ENCODE data around the gene IDH2. TPM values are rescaled to one million over a fixed set of nuclear protein-coding genes. Genes with fewer than 3 reads are reported as not detected.

IDH2 gene
- total and polyA plus RNA-seq, 2 experiments from 2014 or later: 67.7 to 104 TPM

DNA sequence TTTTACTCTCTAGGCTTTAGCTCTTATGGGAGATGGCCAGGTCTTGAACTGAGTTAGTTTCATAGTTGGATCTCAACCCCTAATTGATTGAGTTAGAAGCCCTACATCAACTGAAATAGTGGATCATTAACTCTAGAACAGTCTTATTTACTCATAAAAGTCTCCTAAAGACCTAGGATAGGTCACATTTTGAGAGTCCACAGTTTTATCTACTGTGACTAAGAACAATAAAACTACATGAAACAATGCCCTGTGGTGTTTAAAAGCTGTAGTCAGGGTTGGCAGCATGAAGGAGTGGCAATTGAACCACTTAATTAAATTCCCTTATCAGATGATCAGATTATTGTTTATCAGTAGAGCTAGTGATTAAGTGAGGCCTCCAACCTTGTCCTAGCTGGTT is 22.2 kb upstream of the IDH2 start:
- Histone ChIP-seq H3K36me3 (ENCODE audit: low read depth) (no peaks in the 10 kb centered on the region), H3K4me3 (no peak overlapping the region), H3F3A (ENCODE audit: insufficient read depth) (no peaks in the 10 kb centered on the region), H3K9me3 (ENCODE audit: low read depth) (no peaks in the 10 kb centered on the region), H3K27me3 (replicated peaks; ENCODE audit: insufficient read depth) (0 out of 2 replicates have a peak, but pooled peaks cover 5% of the 10 kb centered on the region), H3K9me2 (ENCODE audit: insufficient read depth) (no peaks in the 10 kb centered on the region), H3K4me2 (ENCODE audit: unreplicated experiment) (no peak overlapping the region), H3K4me1 (ENCODE audit: insufficient read depth) (no peaks in the 10 kb centered on the region), H4K20me1 (ENCODE audit: insufficient read depth) (no peaks in the 10 kb centered on the region), H3K79me2 (ENCODE audit: insufficient read depth) (no peaks in the 10 kb centered on the region), H3K27ac (no peak overlapping the region), H2AFZ (no peak overlapping the region), H3K9ac (no peak overlapping the region)
- in situ Hi-C loops (cut with MboI): no loop called here
- DNase-seq: no peak
- no peak for TF ChIP-seq EZH2phosphoT487 (IDR thresholded peaks at IDR 0.05; ENCODE audit: insufficient read depth, low read depth)
- no peak for TF ChIP-seq EZH2 (IDR thresholded peaks at IDR 0.05; ENCODE audit: insufficient read depth, poor library complexity, severe bottlenecking)

DNA sequence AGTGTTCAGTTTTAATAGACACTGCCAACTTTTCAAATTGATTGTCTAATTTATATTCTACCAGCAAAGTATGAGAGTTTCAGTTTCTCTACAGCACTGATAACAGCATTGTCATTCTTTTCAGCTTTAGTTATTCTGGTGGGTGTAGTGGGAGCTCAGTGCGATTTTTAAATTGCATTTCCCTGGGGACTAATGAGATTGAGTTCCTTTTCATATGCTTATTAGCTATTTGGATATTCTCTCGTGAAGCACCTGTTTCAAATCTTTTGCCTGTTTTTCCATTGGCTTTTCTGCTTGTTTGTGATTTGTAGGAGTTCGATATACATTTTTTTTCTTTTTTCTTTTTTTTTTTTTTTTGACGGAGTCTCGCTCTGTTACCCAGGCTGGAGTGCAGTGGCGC is 18.8 kb upstream of the IDH2 start:
- H3K27ac ChIP-seq: no peak overlapping the region
- in situ Hi-C loops (cut with MboI): no loop called here
- no peak overlapping the region for H3K9ac ChIP-seq
- WGBS, 2 experiments (ENCODE audit: low coverage in 1 of 2, low lambda C conversion rate in 2 of 2, missing lambda C conversion rate in 2 of 2): 66 to 73% methylated on average over 4 to 6 of the region's 6 CpGs
- no peaks in the 10 kb centered on the region for H4K20me1 ChIP-seq (ENCODE audit: insufficient read depth)
- H3F3A ChIP-seq (ENCODE audit: insufficient read depth): no peaks in the 10 kb centered on the region
- H3K79me2 ChIP-seq (ENCODE audit: insufficient read depth): no peaks in the 10 kb centered on the region
- no peaks in the 10 kb centered on the region for H3K4me1 ChIP-seq (ENCODE audit: insufficient read depth)
- no peak for TF ChIP-seq EZH2 (IDR thresholded peaks at IDR 0.05; ENCODE audit: insufficient read depth, poor library complexity, severe bottlenecking)
- no peaks in the 10 kb centered on the region for H3K36me3 ChIP-seq (ENCODE audit: low read depth)
- H3K9me3 ChIP-seq (ENCODE audit: low read depth): no peaks in the 10 kb centered on the region
- DNase-seq: no peak
- H3K4me2 ChIP-seq (ENCODE audit: unreplicated experiment): no peak overlapping the region
- no peak overlapping the region for H2AFZ ChIP-seq
- H3K9me2 ChIP-seq (ENCODE audit: insufficient read depth): no peaks in the 10 kb centered on the region
- H3K27me3 ChIP-seq (replicated peaks; ENCODE audit: insufficient read depth): no peaks in the 10 kb centered on the region; the same call in 1 of the 2 replicates
- no peak overlapping the region for H3K4me3 ChIP-seq

DNA sequence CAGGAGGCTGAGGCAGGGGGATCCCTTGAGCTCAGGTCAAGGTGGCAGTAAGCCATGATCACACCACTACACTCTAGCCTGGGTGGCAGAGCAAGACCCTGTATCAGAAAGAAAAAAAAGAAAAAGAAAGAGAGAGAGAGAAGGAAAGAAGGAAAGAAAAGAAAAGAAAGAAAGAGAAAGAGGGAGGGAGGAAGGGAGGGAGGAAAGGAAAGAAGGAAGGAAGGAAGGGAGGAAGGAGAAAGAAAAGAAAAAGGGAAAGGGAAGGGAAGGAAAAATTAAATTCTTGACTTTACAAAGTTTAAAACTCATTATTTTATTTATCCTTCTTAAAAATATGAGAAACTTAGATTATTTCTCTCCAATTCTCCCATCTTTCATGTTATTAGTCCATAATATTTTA is 17.1 kb upstream of the IDH2 start:
- H3K4me3 ChIP-seq: no peak overlapping the region
- H3K27ac ChIP-seq: no peak overlapping the region
- in situ Hi-C loops (cut with MboI): no loop called here
- H3K9me2 ChIP-seq (ENCODE audit: insufficient read depth): no peaks in the 10 kb centered on the region
- no peak for TF ChIP-seq EZH2 (IDR thresholded peaks at IDR 0.05; ENCODE audit: insufficient read depth, poor library complexity, severe bottlenecking)
- no peak for TF ChIP-seq EZH2phosphoT487 (IDR thresholded peaks at IDR 0.05; ENCODE audit: insufficient read depth, low read depth)
- no peaks in the 10 kb centered on the region; the same call in 1 of the 2 replicates for H3K27me3 ChIP-seq (replicated peaks; ENCODE audit: insufficient read depth)
- no peaks in the 10 kb centered on the region for H4K20me1 ChIP-seq (ENCODE audit: insufficient read depth)
- DNase-seq: no peak
- no peak overlapping the region for H3K9ac ChIP-seq
- no peaks in the 10 kb centered on the region for H3K4me1 ChIP-seq (ENCODE audit: insufficient read depth)
- no peaks in the 10 kb centered on the region for H3K79me2 ChIP-seq (ENCODE audit: insufficient read depth)
- no peaks in the 10 kb centered on the region for H3K36me3 ChIP-seq (ENCODE audit: low read depth)
- no peaks in the 10 kb centered on the region for H3K9me3 ChIP-seq (ENCODE audit: low read depth)
- H3K4me2 ChIP-seq (ENCODE audit: unreplicated experiment): no peak overlapping the region
- no peak overlapping the region for H2AFZ ChIP-seq
- H3F3A ChIP-seq (ENCODE audit: insufficient read depth): no peaks in the 10 kb centered on the region

DNA sequence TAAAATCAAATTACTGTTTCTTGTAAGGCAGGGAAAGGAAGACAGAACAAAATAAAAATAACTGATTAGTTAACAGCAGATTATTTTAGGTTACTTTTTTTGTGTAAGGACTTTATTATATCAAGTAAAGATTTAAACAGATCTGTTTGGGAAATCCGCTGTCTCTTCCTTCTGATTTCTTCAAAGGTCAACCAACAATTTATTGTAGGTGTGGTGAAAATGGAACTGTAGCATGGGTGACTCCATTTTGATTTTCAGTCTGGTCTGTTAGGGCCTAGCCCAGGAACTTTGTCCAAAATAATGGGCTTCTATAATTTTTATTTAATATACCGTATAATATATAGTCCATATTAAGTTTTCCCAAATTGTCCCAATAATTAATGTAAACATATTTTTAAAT is 13.5 kb upstream of the IDH2 start:
- WGBS, 2 experiments (ENCODE audit: low coverage in 1 of 2, low lambda C conversion rate in 2 of 2, missing lambda C conversion rate in 2 of 2): 64 to 67% methylated on average over 2 of the region's 2 CpGs
- H3K9ac ChIP-seq: no peak overlapping the region
- H3K27ac ChIP-seq: no peak overlapping the region
- no peaks in the 10 kb centered on the region for H4K20me1 ChIP-seq (ENCODE audit: insufficient read depth)
- H3K27me3 ChIP-seq (replicated peaks; ENCODE audit: insufficient read depth): no peaks in the 10 kb centered on the region; the same call in 1 of the 2 replicates
- no peaks in the 10 kb centered on the region for H3K9me3 ChIP-seq (ENCODE audit: low read depth)
- no peak overlapping the region for H3K4me3 ChIP-seq
- TF ChIP-seq EZH2 (IDR thresholded peaks at IDR 0.05; ENCODE audit: insufficient read depth, poor library complexity, severe bottlenecking) (no peak), EZH2phosphoT487 (IDR thresholded peaks at IDR 0.05; ENCODE audit: insufficient read depth, low read depth) (no peak)
- H2AFZ ChIP-seq: no peak overlapping the region
- in situ Hi-C loops (cut with MboI): no loop called here
- no peaks in the 10 kb centered on the region for H3K4me1 ChIP-seq (ENCODE audit: insufficient read depth)
- no peak overlapping the region for H3K4me2 ChIP-seq (ENCODE audit: unreplicated experiment)
- H3F3A ChIP-seq (ENCODE audit: insufficient read depth): no peaks in the 10 kb centered on the region
- H3K79me2 ChIP-seq (ENCODE audit: insufficient read depth): no peaks in the 10 kb centered on the region
- no peaks in the 10 kb centered on the region for H3K9me2 ChIP-seq (ENCODE audit: insufficient read depth)
- no peak for DNase-seq
- no peaks in the 10 kb centered on the region for H3K36me3 ChIP-seq (ENCODE audit: low read depth)

DNA sequence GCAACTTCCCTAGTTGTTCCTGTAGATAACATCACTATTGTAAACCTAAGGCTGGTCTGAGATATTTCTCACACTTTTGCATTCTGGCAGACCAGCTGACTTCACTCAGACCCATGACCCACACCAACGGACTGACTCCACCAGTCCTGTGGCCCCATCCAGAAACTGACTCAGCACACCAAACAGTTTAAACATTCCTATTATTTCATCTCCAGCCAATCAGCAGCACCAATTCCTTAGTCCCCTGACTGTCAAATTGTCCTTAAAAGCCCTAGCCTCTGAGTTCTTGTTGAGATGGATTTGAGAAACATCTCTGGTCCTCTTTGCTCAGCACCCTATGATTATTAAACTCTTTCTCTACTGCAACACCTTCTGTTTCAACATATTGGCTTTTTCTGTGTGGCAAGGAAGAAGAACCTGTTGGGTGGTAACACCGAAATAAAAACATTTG is 12.2 kb upstream of the IDH2 start:
- Histone ChIP-seq H3F3A (ENCODE audit: insufficient read depth) (no peaks in the 10 kb centered on the region), H4K20me1 (ENCODE audit: insufficient read depth) (no peaks in the 10 kb centered on the region), H3K4me3 (no peak overlapping the region), H3K27me3 (replicated peaks; ENCODE audit: insufficient read depth) (no peaks in the 10 kb centered on the region; the same call in 1 of the 2 replicates), H3K27ac (no peak overlapping the region), H3K9me2 (ENCODE audit: insufficient read depth) (no peaks in the 10 kb centered on the region), H2AFZ (no peak overlapping the region), H3K9me3 (ENCODE audit: low read depth) (no peaks in the 10 kb centered on the region), H3K4me1 (ENCODE audit: insufficient read depth) (no peaks in the 10 kb centered on the region), H3K4me2 (ENCODE audit: unreplicated experiment) (no peak overlapping the region), H3K9ac (no peak overlapping the region), H3K36me3 (ENCODE audit: low read depth) (no peaks in the 10 kb centered on the region), H3K79me2 (ENCODE audit: insufficient read depth) (no peaks in the 10 kb centered on the region)
- in situ Hi-C loops (cut with MboI): no loop called here
- DNase-seq: peak; percentile 18
- no peak for TF ChIP-seq EZH2phosphoT487 (IDR thresholded peaks at IDR 0.05; ENCODE audit: insufficient read depth, low read depth)
- no peak for TF ChIP-seq EZH2 (IDR thresholded peaks at IDR 0.05; ENCODE audit: insufficient read depth, poor library complexity, severe bottlenecking)
- 20 to 21% methylated on average over 2 of the region's 2 CpGs for WGBS, 2 experiments (ENCODE audit: low coverage in 1 of 2, low lambda C conversion rate in 2 of 2, missing lambda C conversion rate in 2 of 2)
